Measurements from ENCODE around the gene CDCA7.
A peak's percentile ranks its signal among the peaks of the same experiment; 100 is the strongest.

The CDCA7 gene

DNA sequence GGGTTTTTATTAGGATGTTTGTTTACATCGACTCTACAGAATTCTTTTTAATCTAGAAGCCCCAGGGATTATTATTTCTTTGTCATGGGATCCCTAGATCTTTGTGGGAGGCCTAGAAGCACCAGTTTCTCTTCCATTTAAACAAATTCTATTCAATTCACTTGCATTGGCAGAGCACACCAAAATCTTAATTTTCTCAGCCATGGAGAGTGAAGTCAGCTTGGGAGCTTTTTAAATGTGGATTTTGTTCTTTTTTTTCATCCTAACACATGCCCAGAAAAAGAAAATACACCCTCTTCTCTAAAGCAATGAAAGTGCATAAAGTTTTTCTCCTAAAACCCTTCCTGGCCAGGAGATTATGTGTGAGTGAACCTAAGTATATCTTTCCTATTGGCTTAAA is 38.5 kb downstream of the CDCA7 start:
- no peak for DNase-seq (ENCODE audit: low read depth)
- TF ChIP-seq, protein P1, sequence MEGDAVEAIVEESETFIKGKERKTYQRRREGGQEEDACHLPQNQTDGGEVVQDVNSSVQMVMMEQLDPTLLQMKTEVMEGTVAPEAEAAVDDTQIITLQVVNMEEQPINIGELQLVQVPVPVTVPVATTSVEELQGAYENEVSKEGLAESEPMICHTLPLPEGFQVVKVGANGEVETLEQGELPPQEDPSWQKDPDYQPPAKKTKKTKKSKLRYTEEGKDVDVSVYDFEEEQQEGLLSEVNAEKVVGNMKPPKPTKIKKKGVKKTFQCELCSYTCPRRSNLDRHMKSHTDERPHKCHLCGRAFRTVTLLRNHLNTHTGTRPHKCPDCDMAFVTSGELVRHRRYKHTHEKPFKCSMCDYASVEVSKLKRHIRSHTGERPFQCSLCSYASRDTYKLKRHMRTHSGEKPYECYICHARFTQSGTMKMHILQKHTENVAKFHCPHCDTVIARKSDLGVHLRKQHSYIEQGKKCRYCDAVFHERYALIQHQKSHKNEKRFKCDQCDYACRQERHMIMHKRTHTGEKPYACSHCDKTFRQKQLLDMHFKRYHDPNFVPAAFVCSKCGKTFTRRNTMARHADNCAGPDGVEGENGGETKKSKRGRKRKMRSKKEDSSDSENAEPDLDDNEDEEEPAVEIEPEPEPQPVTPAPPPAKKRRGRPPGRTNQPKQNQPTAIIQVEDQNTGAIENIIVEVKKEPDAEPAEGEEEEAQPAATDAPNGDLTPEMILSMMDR (IDR thresholded peaks at IDR 0.05; ENCODE audit: low read depth, low read length, missing control alignments), result no peak
- H3K4me3 ChIP-seq (ENCODE audit: low read depth, low read length), result no peak overlapping the region

DNA sequence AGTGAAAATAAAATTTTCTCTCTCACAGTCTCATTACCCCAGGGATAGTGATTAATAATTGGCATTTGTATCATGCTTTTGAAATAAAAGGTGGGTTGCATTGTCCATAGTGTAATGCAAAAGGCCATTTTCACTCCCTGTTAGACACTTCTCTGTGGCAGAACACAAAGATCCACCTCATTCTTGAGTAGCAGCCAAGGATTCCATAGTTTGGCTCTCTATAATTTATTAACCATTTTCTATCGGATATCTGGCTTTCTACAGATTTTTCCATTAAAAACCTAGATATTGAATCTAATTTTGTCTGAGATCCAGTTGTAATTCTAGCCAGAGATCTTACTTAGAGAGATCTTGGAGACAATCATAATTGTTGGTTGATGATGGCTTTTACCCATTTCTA is 39.0 kb downstream of the CDCA7 start:
- H3K4me3 ChIP-seq (ENCODE audit: low read depth, low read length), result no peak overlapping the region
- TF ChIP-seq, protein P1 (IDR thresholded peaks at IDR 0.05; ENCODE audit: low read depth, low read length, missing control alignments), result no peak
- DNase-seq (ENCODE audit: low read depth), result no peak

DNA sequence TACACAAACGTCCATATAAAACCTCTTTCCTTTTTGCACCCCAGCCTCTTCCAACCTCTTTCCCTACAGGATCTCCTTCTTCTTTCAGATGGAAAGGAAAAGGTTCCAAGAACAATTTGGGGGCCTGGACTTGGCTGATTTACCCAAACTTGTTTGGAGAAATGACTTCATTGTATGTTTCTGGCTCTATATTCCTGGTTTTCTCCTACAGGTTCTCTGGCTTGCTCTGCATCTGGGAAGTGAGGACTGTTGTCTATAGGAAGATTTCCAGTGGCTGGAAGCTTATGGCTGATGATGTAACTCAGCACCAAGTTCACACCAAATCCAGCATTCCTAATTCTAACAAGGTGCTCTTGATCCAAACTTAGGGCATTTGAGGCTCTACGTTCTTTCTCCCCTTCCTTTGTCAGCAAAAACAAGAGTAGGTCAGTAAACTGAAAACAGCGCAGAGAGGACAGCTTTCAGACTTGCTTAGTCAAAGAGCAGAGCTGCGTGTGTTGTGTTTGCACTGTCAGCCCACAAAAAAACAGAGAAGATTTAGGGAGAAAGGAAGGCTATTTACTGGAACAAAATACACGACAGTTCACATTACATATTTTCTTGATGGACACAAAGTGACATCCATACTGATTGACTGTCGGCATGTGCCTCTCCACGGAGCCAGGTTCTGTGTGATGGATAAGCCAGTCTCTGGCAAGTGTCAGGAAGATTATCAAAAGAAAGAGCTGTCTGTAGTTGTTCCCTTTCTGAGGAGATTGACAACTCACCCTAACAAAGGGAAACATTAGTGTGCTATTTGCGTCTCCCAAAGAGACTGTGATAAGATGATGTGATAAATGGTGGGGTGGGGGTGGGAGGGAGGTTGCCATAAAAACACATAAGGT is 39.7 kb downstream of the CDCA7 start:
- TF ChIP-seq, protein P1 (IDR thresholded peaks at IDR 0.05; ENCODE audit: low read depth, low read length, missing control alignments), result no peak
- no peak overlapping the region for H3K4me3 ChIP-seq (ENCODE audit: low read depth, low read length)
- DNase-seq (ENCODE audit: low read depth), result no peak

DNA sequence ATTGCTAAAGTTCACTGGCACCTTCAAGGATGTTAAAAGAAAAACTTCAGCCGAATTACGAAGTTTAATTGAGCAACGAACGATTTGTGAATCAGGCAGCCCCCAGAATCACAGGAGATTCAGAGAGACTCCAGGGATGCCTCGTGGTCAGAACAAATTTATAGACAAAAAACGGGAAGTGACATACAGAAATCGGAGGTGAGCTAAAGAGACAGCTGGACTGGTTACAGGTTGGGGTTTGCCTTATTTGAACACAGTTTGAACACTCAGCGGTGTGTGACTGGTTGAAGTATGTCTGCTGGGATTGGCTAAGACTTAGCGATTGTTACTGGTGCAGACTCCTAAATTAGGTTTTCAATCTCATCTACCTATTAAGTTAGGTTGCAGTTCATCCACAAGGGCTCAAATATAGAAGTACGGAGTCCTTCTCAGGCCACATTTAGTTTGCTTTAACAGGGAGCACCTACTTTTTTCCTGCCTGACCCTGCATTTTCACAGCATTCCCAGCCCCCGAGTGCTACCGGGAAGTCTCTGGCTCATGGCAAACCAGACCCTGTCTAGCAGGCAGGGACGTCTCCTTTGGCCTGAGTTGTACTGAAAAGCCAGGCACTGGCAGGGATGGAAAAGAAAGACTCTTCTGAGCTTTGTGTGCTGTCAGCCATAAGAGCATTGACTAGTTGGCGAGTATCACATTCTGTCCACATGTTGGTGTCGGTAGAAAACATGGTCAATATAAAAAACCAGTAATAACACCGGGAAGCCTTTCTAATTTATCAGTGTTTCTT is 41.1 kb downstream of the CDCA7 start:
- TF ChIP-seq, protein P1 (IDR thresholded peaks at IDR 0.05; ENCODE audit: low read depth, low read length, missing control alignments), result no peak
- H3K4me3 ChIP-seq (ENCODE audit: low read depth, low read length), result no peak overlapping the region
- no peak for DNase-seq (ENCODE audit: low read depth)

DNA sequence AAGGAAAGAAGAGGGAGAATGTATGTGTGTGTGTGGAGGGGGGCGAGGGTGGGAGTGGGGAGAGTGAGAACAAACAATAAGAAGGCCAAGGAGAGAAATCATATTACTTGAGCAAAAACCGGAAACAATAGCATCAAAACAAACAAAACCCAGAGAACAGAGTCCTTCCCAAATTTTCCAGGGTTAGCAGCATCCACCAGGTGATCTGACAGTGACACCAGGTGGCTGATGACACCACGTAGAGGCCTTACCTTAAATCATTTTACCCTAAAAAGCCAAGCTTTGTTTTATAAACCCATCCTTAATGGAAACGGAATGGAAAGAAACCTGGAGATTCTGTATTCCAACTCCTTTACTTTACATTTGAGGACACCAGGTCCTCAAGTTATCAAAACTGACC is 42.9 kb downstream of the CDCA7 start:
- DNase-seq (ENCODE audit: low read depth), result no peak
- H3K4me3 ChIP-seq (ENCODE audit: low read depth, low read length), result no peak overlapping the region
- TF ChIP-seq, protein P1 (IDR thresholded peaks at IDR 0.05; ENCODE audit: low read depth, low read length, missing control alignments), result peak; percentile 33

DNA sequence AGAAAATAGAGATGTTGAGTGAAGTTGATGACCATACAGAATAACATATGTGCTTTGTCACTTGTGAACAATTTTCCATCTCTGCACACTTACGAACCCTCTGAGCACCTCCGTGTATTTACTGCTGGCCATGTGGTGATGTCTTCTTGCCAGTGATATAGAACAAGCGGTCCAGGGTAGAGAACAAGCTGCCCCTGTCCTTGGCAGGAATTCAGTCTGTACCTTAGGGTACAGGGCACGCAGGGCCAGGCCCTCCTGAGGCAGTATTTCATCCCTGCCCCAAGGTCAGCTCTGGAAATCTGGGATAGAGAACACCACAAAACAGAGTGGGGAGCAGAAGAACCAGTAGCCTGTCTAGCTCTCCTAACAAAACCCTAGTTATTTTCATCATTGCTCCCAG is 44.6 kb downstream of the CDCA7 start:
- TF ChIP-seq, protein P1 (IDR thresholded peaks at IDR 0.05; ENCODE audit: low read depth, low read length, missing control alignments), result no peak
- H3K4me3 ChIP-seq (ENCODE audit: low read depth, low read length), result no peak overlapping the region
- no peak for DNase-seq (ENCODE audit: low read depth)
